ENCODE measurements around the gene WDFY4. TPM values are rescaled to one million over a fixed set of nuclear protein-coding genes. Genes with fewer than 3 reads are reported as not detected.

WDFY4 gene
- polyA plus RNA-seq, 1 experiment = not detected

DNA sequence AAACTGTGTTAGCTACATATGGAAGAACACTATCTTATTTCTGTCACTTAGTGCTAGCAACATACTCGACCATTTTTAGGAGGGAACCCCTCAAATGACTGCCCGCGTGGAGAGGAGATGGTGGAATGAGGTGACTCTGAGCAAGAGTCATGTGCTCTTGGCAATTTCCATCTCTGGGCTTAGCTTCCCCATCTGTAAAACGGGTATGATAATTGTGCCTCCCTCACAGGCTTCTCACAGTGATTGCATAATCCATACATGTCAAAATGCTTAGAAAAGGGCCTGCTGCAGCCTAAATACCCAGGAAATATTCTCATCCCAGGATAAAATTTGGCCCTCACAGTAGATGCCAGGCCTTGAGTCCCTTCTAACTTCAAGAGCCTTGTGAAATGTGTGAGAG lies 86.6 kb downstream of the WDFY4 start:
- no peak overlapping the region for H3K4me3 ChIP-seq (ENCODE audit: low read depth, low read length)
- no peak for DNase-seq (ENCODE audit: low read depth)
- no peaks in the 10 kb centered on the region for H3K36me3 ChIP-seq (ENCODE audit: control insufficient read depth, insufficient read depth, low read length)
- ChIA-PET CTCF (no interaction called here), POLR2A (no interaction called here)
- H3K27me3 ChIP-seq (ENCODE audit: control insufficient read depth, insufficient read depth, low read length) = peaks cover 2% of the 10 kb centered on the region; the same call in 1 of the 2 replicates
- TF ChIP-seq, protein P1, sequence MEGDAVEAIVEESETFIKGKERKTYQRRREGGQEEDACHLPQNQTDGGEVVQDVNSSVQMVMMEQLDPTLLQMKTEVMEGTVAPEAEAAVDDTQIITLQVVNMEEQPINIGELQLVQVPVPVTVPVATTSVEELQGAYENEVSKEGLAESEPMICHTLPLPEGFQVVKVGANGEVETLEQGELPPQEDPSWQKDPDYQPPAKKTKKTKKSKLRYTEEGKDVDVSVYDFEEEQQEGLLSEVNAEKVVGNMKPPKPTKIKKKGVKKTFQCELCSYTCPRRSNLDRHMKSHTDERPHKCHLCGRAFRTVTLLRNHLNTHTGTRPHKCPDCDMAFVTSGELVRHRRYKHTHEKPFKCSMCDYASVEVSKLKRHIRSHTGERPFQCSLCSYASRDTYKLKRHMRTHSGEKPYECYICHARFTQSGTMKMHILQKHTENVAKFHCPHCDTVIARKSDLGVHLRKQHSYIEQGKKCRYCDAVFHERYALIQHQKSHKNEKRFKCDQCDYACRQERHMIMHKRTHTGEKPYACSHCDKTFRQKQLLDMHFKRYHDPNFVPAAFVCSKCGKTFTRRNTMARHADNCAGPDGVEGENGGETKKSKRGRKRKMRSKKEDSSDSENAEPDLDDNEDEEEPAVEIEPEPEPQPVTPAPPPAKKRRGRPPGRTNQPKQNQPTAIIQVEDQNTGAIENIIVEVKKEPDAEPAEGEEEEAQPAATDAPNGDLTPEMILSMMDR (IDR thresholded peaks at IDR 0.05; ENCODE audit: insufficient read depth, low read depth, low read length) = no peak

DNA sequence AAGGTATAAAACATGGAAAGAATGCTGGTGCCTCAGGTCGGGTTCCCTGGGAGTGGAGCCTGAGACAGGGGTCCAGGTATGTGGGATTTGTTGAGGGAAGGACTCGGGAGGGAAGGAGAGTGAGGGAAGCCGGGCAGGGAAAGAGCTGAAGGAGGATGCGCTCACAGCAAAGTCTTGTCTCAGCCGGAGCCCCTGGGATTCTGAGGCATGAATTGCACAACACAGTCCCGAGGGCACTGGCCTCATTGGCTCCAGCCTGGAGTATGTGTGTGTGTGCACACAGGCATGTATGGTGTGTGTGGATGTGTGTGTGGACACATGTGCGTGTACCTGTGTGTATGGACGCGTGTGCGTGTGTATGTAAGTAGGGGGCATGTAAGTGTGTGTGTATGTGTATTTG lies 87.4 kb downstream of the WDFY4 start:
- no peaks in the 10 kb centered on the region for H3K36me3 ChIP-seq (ENCODE audit: control insufficient read depth, insufficient read depth, low read length)
- TF ChIP-seq, protein P1 (IDR thresholded peaks at IDR 0.05; ENCODE audit: insufficient read depth, low read depth, low read length) = no peak
- POLR2A ChIA-PET = no interaction called here
- H3K27me3 ChIP-seq (ENCODE audit: control insufficient read depth, insufficient read depth, low read length) = peaks cover 2% of the 10 kb centered on the region; the same call in 1 of the 2 replicates
- H3K4me3 ChIP-seq (ENCODE audit: low read depth, low read length) = no peak overlapping the region
- CTCF ChIA-PET = no interaction called here
- DNase-seq (ENCODE audit: low read depth) = no peak

DNA sequence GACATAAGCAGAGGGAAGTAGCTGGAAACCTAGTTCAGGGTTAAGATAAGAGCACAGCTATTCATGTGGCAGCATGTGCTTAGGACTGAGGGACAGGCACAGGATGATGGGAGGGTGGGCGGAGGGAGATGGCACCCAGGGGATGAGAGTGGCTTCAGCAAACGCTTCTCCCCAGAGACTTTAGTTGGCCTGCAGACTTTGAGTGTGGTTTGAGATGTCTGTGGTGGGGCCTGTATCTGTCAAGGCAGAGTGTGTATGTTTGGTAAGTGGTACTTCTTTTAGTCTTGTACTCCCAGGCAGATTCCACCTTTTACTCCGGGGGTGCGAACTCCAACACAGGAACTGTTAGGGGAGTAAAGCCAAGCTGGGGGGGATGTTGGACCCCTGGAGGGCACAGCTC lies 88.9 kb downstream of the WDFY4 start:
- Histone ChIP-seq H3K4me3 (ENCODE audit: low read depth, low read length) (no peak overlapping the region), H3K27me3 (ENCODE audit: control insufficient read depth, insufficient read depth, low read length) (peaks cover 2% of the 10 kb centered on the region; the same call in 1 of the 2 replicates), H3K36me3 (ENCODE audit: control insufficient read depth, insufficient read depth, low read length) (no peaks in the 10 kb centered on the region)
- ChIA-PET POLR2A (no interaction called here), CTCF (interaction anchor here (0.7 kb wide), 1 partner anchor 10 kb away, joined by 3 read pairs; no protein-coding TSS in a partner anchor)
- no peak for DNase-seq (ENCODE audit: low read depth)
- TF ChIP-seq, protein P1 (IDR thresholded peaks at IDR 0.05; ENCODE audit: insufficient read depth, low read depth, low read length) = no peak

DNA sequence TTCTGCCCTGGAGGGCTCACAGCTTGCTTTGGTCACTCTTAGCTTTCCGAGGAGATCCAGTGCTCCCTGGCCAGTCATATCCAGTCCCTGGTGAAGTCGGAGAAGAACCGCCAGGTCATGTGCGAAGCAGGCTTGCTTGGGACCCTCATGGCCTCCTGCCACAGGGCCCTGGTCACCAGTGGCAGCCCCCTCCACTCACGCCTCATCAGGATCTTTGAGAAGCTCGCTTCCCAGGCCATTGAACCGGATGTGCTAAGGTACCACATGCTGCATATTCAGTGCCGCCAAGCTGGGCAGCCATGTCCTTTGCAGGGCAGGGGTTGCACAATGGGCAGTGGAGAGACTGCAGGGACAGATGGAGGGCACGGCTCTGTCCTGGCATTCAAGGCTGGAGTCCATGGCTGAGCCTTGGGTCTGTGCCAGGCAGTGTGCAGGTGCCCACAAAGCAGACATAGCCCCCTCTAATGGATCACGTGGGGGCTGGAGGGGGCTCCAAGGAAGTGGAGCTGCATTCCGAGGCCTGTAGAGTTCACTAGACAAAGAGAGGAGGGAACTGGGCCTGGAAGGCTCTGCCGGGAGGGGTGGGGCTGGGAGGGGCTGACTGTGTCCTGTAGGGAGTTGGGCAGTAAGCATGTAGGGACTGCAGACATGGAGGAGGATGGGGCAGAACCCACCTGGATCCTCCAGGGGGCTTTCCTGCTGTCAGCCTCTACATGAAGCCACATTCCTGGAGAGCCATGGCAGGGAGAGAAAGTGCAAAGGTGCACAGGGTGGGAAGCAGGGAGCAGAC lies 89.9 kb downstream of the WDFY4 start:
- ChIA-PET POLR2A (no interaction called here), CTCF (no interaction called here)
- no peak for DNase-seq (ENCODE audit: low read depth)
- TF ChIP-seq, protein P1 (IDR thresholded peaks at IDR 0.05; ENCODE audit: insufficient read depth, low read depth, low read length) = no peak
- H3K4me3 ChIP-seq (ENCODE audit: low read depth, low read length) = no peak overlapping the region
- H3K27me3 ChIP-seq (ENCODE audit: control insufficient read depth, insufficient read depth, low read length) = peaks cover 2% of the 10 kb centered on the region; the same call in 1 of the 2 replicates
- H3K36me3 ChIP-seq (ENCODE audit: control insufficient read depth, insufficient read depth, low read length) = no peaks in the 10 kb centered on the region

DNA sequence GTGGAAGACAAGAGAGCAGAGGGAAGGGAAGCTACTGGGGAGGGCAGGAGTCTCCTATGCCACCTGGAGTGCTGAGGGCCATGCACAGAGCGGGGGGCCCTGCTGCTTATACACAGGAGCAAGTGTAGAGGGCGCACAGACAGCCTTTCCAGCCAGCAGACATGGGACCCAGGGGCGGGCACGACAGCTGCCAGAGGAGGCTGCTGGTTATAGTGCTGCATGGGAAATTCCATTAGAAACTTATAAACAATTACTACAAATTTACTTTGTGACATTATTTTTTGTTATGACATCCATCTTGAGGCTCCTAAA lies 90.5 kb downstream of the WDFY4 start:
- H3K36me3 ChIP-seq (ENCODE audit: control insufficient read depth, insufficient read depth, low read length) = no peaks in the 10 kb centered on the region
- TF ChIP-seq, protein P1 (IDR thresholded peaks at IDR 0.05; ENCODE audit: insufficient read depth, low read depth, low read length) = no peak
- H3K27me3 ChIP-seq (ENCODE audit: control insufficient read depth, insufficient read depth, low read length) = peaks cover 3% of the 10 kb centered on the region; the same call in 1 of the 2 replicates
- CTCF ChIA-PET = no interaction called here
- POLR2A ChIA-PET = no interaction called here
- H3K4me3 ChIP-seq (ENCODE audit: low read depth, low read length) = no peak overlapping the region
- DNase-seq (ENCODE audit: low read depth) = no peak
